Osteoblast (primary cell): ENCODE results near the gene MYMK. TPM values are rescaled to one million over a fixed set of nuclear protein-coding genes. Genes with fewer than 3 reads are reported as not detected.

Experiments
- DNase-seq: peaks from one replicate; pipeline ENCODE4 v3.0.0; 2011; ENCODE audit warnings: low spot score, mixed read lengths; ENCODE audit not compliant: insufficient read length; ENCODE audit errors: missing footprints
- H2AFZ ChIP-seq: 2 replicates; pipeline ENCODE4 v1.6.0; 2011; ENCODE audit warnings: mild to moderate bottlenecking, low read length
- H3K27ac ChIP-seq: 2 replicates; pipeline ENCODE4 v1.5.1; 2011; ENCODE audit warnings: mild to moderate bottlenecking, low read depth, low read length, moderate library complexity
- H3K27me3 ChIP-seq: 2 replicates; pipeline ENCODE4 v1.6.0; 2012; ENCODE audit warnings: mild to moderate bottlenecking, control low read depth, inconsistent platforms, low read length, moderate library complexity; ENCODE audit not compliant: insufficient read depth
- H3K36me3 ChIP-seq: 2 replicates; pipeline ENCODE4 v1.5.1; 2011; ENCODE audit warnings: mild to moderate bottlenecking, low read length, control low read depth, moderate library complexity; ENCODE audit not compliant: insufficient read depth
- H3K4me1 ChIP-seq: 2 replicates; pipeline ENCODE4 v1.5.1; 2011; ENCODE audit warnings: mild to moderate bottlenecking, low read length, control low read depth, moderate library complexity; ENCODE audit not compliant: insufficient read depth
- H3K4me2 ChIP-seq: 2 replicates; pipeline ENCODE4 v1.6.0; 2011; ENCODE audit warnings: mild to moderate bottlenecking, low read length; ENCODE audit not compliant: insufficient read depth
- H3K4me3 ChIP-seq: fragments of 200-600 bp; sonication (generic); 3 replicates; pipeline ENCODE4 v1.5.1; 2012; ENCODE audit warnings: mild to moderate bottlenecking, low read length, inconsistent platforms; ENCODE audit not compliant: insufficient read depth
- H3K79me2 ChIP-seq: 2 replicates; pipeline ENCODE4 v1.6.0; 2012; ENCODE audit warnings: mild to moderate bottlenecking, low read length, control low read depth, inconsistent platforms; ENCODE audit not compliant: insufficient read depth
- H3K9me3 ChIP-seq: 2 replicates; pipeline ENCODE4 v1.5.1; 2011; ENCODE audit warnings: low read depth, low read length, control low read depth
- H4K20me1 ChIP-seq: 2 replicates; pipeline ENCODE4 v1.6.0; 2012; ENCODE audit warnings: mild to moderate bottlenecking, low read length, control low read depth; ENCODE audit not compliant: insufficient read depth
- total RNA-seq: library from RNA; depleted of rRNA; stranded (reverse); fragments of >200 nt; gene quantifications from 2 replicates; pipeline ENCODE4 v1.2.3, GENCODE V29; 2012
- TF ChIP-seq, protein P1 (sequence below): IDR thresholded peaks from 2 replicates; pipeline ENCODE4 v1.5.1; 2011; ENCODE audit warnings: mild to moderate bottlenecking, low read depth, low read length, moderate library complexity; ENCODE audit errors: extremely low read depth

Gene MYMK
- total RNA-seq, 1 donor, result not detected

GRCh38 chr9:133540698-133541025, 15.9 kb upstream of the MYMK start:
- Histone ChIP-seq H2AFZ (no peak overlapping the region), H3K4me3 (no peak overlapping the region), H3K27me3 (peaks cover under 1% of the 10 kb centered on the region), H4K20me1 (no peaks in the 10 kb centered on the region), H3K36me3 (no peaks in the 10 kb centered on the region), H3K4me2 (no peak overlapping the region), H3K4me1 (no peaks in the 10 kb centered on the region), H3K79me2 (no peaks in the 10 kb centered on the region), H3K9me3 (no peaks in the 10 kb centered on the region), H3K27ac (no peak overlapping the region)
- DNase-seq, result no peak
- TF ChIP-seq, protein P1, sequence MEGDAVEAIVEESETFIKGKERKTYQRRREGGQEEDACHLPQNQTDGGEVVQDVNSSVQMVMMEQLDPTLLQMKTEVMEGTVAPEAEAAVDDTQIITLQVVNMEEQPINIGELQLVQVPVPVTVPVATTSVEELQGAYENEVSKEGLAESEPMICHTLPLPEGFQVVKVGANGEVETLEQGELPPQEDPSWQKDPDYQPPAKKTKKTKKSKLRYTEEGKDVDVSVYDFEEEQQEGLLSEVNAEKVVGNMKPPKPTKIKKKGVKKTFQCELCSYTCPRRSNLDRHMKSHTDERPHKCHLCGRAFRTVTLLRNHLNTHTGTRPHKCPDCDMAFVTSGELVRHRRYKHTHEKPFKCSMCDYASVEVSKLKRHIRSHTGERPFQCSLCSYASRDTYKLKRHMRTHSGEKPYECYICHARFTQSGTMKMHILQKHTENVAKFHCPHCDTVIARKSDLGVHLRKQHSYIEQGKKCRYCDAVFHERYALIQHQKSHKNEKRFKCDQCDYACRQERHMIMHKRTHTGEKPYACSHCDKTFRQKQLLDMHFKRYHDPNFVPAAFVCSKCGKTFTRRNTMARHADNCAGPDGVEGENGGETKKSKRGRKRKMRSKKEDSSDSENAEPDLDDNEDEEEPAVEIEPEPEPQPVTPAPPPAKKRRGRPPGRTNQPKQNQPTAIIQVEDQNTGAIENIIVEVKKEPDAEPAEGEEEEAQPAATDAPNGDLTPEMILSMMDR, result no peak

DNA sequence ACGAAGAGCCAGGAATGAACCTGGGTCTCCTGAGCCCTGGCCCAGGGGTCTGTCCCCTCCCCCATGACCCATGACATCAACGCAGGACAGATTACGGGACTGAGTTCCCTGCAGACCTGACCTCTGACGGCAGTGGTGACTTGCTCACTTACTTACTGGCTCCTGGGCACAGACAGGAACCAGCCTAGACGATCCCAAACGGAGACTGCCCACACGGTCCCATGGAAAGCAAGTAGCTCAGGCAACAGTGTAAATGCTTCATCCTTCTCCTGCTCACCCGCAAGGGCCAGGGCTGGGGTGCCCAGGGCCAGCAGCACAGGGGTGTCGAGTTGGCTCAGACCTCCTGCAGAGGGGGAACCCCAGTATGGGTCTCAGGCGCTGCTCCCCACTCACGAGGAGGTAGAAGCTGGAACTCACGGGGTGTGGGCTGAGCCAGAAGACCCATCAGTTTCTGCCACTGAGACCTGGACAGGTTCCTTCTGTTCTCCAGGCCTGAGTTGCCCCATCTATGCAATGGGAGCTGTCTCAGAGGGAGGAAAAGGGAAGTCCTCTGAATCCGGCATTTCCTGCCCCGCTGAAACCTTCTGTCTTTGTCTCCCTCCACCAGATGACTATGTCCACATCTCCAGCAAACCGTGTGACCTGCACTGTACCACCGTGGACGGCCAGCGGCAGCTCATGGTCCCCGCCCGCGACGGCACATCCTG, 15.4 kb upstream of the MYMK start:
- Histone ChIP-seq H3K79me2 (no peaks in the 10 kb centered on the region), H3K4me3 (no peak overlapping the region), H3K36me3 (no peaks in the 10 kb centered on the region), H4K20me1 (no peaks in the 10 kb centered on the region), H3K4me2 (no peak overlapping the region), H3K9me3 (no peaks in the 10 kb centered on the region), H3K4me1 (no peaks in the 10 kb centered on the region), H3K27me3 (peaks cover 4% of the 10 kb centered on the region), H2AFZ (no peak overlapping the region), H3K27ac (no peak overlapping the region)
- TF ChIP-seq, protein P1, result no peak
- DNase-seq, result no peak

DNA sequence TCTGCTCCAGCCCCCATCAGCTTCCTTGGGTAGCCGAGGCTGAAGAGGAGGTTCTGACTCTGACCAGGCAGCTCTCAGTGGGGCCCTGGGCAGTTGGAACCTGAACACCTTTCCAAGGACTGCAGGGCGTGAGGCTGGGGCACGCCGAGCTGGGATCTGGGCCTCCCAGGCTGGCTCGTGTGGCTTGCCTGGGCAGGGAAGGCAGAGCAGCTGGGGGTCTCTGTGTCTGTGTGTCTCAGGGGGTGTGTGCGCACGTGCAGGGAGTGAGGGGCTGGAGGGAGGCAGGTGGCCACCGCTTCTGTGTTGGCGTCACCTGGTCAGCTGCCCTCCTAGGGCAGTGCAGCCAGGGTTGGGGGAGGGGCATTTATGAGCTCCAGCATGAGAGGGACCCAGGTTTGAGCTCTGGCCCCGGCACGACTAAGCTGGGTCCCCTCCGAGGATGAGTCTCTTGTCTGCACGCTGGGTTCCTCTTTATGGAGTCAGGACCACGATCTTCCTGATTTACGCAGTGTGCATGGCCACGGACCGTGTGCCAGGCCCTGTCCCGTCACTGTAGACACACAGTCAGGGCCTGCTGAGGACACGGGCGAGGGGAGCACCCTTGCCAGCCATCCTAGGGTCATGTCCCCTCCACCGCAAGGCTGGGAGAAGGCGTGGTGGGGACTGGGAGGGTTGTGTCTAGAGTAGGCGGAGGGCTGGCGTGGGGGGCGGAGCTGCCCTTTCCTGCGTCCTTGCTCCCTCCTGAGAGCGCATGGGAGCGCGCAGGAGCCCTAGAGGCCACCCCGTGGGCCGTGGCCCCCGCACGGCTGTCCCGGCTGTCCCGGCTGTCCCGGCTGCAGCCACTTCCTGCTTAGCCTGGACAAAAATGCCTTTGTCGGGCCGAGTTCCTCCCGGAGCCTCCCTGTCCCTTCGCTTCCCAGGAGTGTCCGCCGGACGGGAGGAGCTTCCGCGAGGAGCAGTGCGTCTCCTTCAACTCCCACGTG, 14.4 kb upstream of the MYMK start:
- Histone ChIP-seq H3K4me3 (no peak overlapping the region), H3K79me2 (no peaks in the 10 kb centered on the region), H3K4me2 (peak overlapping the region; percentile 32), H3K9me3 (no peaks in the 10 kb centered on the region), H3K27me3 (peaks cover 4% of the 10 kb centered on the region), H3K4me1 (peaks cover 2% of the 10 kb centered on the region), H4K20me1 (no peaks in the 10 kb centered on the region), H3K36me3 (no peaks in the 10 kb centered on the region), H3K27ac (no peak overlapping the region), H2AFZ (no peak overlapping the region)
- TF ChIP-seq, protein P1, result no peak
- DNase-seq, result no peak

GRCh38 chr9:133538176-133538575, 13.4 kb upstream of the MYMK start:
- TF ChIP-seq, protein P1, result no peak
- DNase-seq, result no peak
- Histone ChIP-seq H3K4me3 (no peak overlapping the region), H3K4me1 (peaks cover 8% of the 10 kb centered on the region), H3K36me3 (no peaks in the 10 kb centered on the region), H2AFZ (no peak overlapping the region), H3K27me3 (peaks cover 4% of the 10 kb centered on the region), H3K79me2 (no peaks in the 10 kb centered on the region), H3K4me2 (no peak overlapping the region), H3K9me3 (no peaks in the 10 kb centered on the region), H4K20me1 (no peaks in the 10 kb centered on the region), H3K27ac (no peak overlapping the region)
